ENCODE data around the gene ZNF783. TPM values are rescaled to one million over a fixed set of nuclear protein-coding genes. Genes with fewer than 3 reads are reported as not detected.
A peak's percentile ranks its signal among the peaks of the same experiment; 100 is the strongest.

The ZNF783 gene
- total and polyA plus RNA-seq, 9 of the 15 experiments (the other 6 are each of a cell fraction or from before 2014, with no cell fraction given): 0.66 to 11.2 (median 5.4) TPM

GRCh38 chr7:149261829-149262617 lies at the start of gene ZNF783 (continued):
- TF ChIP-seq FOXP4 (CRISPR knock-in tag; IDR thresholded peaks at IDR 0.05; ENCODE audit: borderline replicate concordance) (no peak; the same call in 1 of the 2 replicates), ZNF253 (CRISPR knock-in tag; conservative IDR thresholded peaks at IDR 0.05) (no peak), NR2C2 (CRISPR knock-in tag; IDR thresholded peaks at IDR 0.05) (peak; percentile 72; the same call in 1 of the 2 replicates), NR2C2 (tag; IDR thresholded peaks at IDR 0.05) (peak; percentile 73), POLR2AphosphoS5 (IDR thresholded peaks at IDR 0.05; ENCODE audit: control insufficient read depth, insufficient read depth, low read depth, low read length) (no peak), ZBED1 (IDR thresholded peaks at IDR 0.05) (no peak), PHF8 (IDR thresholded peaks at IDR 0.05; ENCODE audit: borderline replicate concordance, low read length) (peak; percentile 66; the same call in 1 of the 2 replicates), ATF1 (CRISPR knock-in tag; IDR thresholded peaks at IDR 0.05) (no peak), ATF1 (tag; IDR thresholded peaks at IDR 0.05) (peak; percentile 64), SFPQ (IDR thresholded peaks at IDR 0.05; ENCODE audit: low read depth, low read length) (no peak), PHF20 (IDR thresholded peaks at IDR 0.05; ENCODE audit: partially characterized antibody) (peak; percentile 12), KLF16 (IDR thresholded peaks at IDR 0.05) (no peak), MAFF (IDR thresholded peaks at IDR 0.05; ENCODE audit: low read length) (no peak), XRCC3 (IDR thresholded peaks at IDR 0.05) (no peak), DACH1 (IDR thresholded peaks at IDR 0.05; ENCODE audit: partially characterized antibody) (no peak), KDM1A (IDR thresholded peaks at IDR 0.05) (no peak), HNRNPK (IDR thresholded peaks at IDR 0.05; ENCODE audit: low read depth, low read length, poor library complexity, severe bottlenecking) (no peak), ZBTB7A (IDR thresholded peaks at IDR 0.05; ENCODE audit: borderline replicate concordance, control insufficient read depth, low read depth, low read length) (no peak; the same call in 1 of the 2 replicates), CUX1 (CRISPR knock-in tag; IDR thresholded peaks at IDR 0.05) (no peak)
